GM21515 (cell line): ENCODE data around the gene ZBED4.

Source experiments
- ATAC-seq: cut with Tn5 transposase; IDR thresholded peaks from one replicate; pipeline ENCODE4 v1.9.1; 2021; ENCODE audit not compliant: unreplicated experiment

The ZBED4 gene

DNA sequence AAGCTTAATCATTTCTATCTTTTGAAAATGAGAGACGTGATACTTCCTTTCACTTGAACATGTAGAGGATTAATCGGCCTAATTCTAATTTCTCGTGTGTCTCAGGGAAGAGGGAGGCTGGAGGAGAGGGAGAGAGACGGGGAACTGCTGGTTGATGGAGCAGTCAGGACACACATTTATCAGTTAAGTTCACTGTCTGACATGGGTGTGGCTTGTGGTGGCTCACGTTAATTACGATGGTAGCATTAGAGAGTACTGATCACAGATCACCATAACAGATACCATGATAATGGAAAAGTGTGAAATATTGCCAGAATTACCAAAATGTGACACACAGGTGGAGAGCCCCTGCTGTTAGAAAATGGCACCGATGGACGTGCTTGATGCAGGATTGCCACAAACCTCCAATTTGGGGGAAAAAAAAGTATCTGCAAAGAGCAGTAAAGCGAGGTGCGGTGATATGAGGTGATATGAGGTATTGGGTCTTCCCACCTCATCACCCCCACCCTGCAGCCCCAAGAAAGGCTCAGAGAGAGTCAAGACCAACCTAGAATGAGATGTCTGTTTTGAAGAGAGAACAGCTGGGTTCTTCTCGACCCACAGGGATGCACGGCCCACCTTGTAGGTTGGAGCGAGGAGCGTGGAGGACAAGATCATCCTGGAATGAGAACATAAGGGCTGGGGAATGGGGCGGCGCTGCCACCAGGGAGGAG lies 19.7 kb downstream of the ZBED4 start:
- no peak for ATAC-seq

DNA sequence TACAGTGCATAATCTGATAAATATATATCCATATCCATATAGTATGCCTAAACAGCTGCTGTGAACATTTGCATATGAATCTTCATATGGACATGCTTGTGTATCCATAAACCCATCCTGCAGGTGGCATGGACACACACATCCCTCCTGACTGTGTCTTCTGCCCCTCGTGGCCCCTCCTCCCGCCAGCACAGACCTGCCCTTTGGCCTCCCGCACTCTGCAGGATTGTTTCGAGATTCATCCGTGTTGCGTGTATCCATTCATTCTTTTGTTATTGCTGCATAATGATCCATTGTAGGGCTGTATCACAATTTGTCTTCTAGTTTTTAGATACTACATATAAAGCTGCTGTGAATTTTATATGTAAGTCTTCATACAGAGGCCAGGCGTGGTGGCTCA lies 24.0 kb downstream of the ZBED4 start:
- ATAC-seq: no peak

DNA sequence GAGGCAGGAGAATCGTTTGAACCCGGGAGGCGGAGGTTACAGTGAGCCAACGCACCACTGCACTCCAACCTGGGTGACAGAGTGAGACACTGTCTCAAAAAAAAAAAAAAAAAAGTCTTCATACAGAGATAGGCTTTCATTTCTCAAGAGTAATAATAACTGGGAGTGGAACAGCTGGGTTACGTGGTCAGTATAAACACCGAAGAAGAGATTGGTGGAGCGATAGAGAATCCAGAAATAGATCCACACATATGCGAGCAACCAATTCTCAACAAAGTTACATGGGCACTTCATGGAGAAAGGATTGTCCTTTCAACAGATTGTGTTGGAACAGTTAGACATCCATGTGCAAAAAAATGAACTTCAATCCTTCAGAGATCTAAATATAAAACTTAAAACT lies 24.6 kb downstream of the ZBED4 start:
- ATAC-seq: no peak

DNA sequence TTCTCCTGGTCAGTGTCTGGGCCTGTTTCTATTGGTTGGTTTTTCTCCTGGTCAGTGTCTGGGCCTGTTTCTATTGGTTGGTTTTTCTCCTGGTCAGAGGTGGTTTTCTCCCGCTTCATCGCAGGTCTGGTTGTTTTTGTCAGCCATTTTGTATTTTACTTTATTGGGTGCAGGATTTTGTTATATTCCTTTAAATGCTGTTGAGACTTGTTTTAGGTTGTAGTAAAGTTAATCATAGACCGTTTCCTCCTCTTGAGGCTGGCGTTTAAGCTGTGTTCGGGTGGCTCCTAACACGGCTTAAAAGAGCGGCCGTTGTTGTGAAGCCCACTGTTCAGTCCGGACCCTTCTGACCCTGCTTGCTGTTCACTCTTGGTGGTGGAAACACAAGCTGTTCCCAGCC lies 26.2 kb downstream of the ZBED4 start:
- ATAC-seq: no peak

DNA sequence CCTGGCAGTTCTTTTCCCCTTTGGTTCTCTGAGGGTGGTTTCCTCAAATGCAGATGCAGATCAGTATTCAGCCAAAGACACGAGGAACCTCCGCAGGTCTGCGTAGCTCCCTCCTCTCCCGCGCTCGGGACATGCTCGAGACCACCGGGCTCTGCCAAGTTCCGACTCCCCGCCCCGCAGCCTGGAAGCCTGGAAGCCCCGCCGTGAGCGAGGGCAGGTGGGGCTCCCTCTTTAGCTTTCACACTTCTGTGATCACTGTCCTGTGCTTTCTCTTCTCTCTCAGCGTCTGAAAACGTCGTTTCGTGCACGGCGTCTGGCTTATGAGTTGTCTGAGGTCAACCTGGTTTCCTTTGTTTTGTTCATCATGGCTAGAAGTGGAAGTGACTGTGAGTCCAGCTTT lies 26.6 kb downstream of the ZBED4 start:
- no peak for ATAC-seq

DNA sequence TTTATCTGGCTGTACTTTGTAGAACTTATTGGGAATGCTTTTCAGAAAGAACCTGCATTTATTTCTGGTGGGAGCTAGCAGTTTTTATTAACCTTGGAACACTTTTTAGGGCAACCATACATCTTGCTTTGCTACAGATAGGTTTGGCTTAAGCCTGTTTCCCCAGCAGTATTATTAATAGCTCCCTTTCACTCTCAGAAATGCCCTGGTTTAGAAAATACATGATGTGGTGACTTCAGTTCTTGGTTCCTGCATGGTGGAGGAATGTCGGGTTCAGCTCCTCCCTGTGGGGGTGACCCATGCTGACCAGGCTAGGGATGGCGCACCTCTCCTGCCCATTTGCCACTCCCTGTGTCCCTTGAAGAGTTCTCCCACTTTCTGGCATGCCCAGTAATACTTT lies 28.2 kb downstream of the ZBED4 start:
- ATAC-seq: no peak

DNA sequence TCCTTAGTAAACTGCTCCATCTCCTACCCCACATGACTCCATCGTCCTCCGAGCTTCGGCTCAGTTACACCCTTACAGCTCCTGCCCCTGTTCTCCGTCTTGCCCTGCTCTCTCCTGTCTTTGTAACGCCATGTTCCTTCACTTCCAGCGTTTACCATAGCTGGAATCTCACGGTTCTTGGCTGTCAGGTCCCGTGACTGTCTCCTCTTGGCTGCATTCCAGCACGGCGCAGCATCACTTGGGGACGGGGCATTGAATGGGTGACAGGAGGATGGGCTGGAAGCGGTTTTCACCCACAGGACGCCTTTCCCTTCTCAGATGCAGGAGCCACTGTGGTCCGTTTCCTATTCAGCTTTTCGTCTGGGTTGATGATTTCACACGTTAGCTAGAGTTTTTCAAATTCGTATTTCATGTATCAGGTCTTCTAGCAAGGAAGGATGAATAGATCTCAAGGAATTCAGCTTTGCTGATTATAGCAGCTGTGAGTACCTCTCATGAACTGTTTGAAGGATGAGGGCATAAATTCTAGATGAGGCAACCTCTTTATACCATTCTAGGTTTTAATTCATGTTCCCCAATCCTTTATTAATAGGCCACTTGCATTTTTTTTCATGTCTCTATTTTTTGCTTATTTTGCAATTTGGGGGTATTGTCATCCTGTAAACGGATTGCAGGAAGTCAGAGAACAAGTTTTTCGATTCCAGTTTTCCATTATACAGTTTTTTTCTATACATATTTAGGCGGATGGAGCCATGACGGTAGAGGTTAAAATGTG lies 29.1 kb downstream of the ZBED4 start:
- no peak for ATAC-seq

DNA sequence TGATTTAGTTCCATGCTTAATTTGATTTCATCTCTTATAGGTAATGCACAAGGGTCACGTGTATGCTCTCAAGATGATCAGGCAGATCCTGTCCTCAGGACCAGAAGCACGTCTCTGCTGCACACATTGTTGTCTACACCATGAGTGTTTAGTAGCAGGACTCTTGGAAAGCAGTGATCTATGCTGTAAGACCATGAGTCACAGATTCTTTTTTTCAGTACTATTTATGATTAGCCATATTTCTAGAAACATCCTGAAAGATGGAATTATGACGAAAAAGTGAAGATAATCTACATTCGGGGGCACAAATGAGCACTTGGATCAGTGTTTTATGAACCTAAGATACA lies 29.6 kb downstream of the ZBED4 start:
- no peak for ATAC-seq

DNA sequence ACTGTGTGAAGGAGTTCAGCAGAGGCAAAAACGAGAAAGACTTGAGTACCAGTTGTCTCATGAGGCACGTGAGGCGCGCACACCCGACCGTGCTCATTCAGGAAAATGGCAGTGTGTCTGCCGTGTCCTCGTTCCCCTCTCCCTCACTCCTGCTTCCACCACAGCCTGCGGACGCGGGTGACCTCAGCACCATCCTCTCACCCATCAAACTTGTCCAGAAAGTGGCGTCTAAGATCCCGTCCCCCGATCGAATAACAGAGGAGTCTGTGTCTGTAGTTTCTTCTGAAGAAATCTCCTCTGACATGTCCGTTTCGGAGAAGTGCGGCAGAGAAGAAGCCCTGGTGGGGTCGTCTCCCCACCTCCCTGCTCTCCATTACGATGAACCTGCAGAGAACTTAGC lies 30.4 kb downstream of the ZBED4 start:
- no peak for ATAC-seq

DNA sequence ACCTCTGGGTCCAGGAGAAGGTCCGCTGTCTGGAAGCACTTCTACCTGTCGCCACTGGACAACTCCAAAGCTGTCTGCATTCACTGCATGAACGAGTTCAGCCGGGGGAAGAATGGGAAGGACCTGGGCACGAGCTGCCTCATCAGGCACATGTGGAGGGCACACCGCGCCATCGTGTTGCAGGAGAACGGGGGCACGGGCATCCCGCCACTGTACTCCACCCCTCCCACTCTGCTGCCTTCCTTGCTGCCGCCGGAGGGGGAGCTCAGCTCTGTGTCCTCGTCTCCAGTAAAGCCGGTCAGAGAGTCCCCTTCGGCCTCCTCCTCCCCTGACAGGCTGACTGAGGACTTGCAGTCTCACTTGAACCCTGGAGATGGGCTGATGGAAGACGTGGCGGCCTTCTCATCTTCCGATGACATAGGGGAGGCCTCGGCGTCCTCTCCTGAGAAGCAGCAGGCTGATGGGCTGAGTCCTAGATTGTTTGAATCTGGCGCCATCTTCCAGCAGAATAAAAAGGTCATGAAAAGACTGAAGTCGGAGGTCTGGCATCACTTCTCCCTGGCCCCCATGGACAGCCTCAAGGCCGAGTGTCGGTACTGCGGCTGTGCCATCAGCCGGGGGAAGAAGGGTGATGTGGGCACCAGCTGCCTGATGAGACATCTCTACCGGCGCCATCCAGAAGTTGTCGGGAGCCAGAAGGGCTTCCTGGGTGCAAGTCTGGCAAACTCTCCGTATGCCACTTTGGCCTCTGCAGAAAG lies 31.0 kb downstream of the ZBED4 start:
- ATAC-seq: no peak

DNA sequence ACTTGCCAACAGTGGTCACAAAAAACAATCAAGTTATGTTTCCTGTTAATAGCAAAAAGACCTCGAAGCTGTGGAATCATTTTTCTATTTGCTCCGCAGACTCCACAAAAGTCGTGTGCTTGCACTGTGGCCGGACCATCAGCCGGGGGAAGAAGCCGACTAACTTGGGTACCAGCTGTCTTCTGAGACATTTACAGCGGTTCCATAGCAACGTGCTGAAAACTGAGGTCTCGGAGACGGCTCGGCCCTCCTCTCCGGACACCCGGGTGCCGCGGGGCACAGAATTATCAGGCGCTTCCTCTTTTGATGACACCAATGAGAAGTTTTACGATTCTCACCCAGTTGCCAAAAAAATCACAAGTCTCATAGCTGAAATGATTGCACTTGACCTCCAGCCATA lies 31.6 kb downstream of the ZBED4 start:
- ATAC-seq: no peak

DNA sequence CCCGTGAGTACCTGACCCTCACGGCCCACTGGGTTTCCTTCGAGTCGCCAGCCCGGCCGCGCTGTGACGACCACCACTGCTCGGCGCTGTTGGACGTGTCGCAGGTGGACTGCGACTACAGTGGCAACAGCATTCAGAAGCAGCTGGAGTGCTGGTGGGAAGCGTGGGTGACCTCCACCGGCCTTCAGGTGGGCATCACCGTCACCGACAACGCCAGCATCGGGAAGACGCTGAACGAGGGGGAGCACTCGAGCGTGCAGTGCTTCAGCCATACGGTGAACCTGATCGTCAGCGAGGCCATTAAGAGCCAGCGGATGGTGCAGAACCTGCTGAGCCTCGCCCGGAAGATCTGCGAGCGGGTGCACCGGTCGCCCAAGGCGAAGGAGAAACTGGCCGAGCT lies 32.2 kb downstream of the ZBED4 start:
- no peak for ATAC-seq

DNA sequence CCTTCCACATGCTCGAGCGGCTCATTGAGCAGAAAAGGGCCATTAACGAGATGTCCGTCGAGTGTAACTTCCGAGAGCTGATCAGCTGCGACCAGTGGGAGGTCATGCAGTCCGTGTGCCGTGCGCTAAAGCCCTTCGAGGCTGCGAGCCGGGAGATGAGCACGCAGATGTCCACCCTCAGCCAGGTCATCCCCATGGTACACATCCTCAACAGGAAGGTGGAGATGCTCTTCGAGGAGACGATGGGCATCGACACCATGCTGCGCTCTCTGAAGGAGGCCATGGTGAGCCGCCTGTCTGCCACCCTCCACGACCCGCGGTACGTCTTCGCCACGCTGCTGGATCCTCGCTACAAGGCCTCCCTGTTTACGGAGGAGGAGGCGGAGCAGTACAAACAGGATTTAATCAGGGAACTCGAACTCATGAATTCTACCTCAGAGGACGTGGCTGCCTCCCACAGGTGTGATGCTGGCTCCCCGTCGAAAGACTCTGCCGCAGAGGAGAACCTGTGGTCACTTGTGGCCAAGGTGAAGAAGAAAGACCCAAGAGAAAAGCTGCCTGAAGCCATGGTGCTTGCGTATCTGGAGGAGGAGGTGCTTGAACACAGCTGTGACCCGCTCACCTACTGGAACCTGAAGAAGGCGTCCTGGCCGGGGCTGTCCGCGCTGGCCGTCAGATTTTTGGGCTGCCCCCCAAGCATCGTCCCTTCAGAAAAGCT lies 32.9 kb downstream of the ZBED4 start:
- ATAC-seq: no peak

DNA sequence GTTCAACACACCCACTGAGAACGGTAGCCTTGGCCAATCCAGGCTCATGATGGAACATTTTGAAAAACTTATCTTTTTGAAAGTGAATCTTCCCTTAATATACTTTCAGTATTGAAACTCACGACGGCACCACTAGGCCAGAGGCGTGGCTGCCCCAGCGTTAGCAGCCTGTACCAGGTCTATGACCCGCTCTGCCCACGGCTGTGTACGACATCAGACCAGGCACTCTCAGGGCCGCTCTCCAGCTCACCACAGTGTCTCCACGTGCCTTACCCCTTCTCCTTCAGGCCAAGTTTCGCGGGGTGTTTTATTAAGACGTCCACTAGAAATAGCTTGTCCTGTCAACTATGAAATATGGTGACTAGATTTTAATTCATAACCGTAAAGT lies 33.4 kb downstream of the ZBED4 start:
- ATAC-seq: no peak

DNA sequence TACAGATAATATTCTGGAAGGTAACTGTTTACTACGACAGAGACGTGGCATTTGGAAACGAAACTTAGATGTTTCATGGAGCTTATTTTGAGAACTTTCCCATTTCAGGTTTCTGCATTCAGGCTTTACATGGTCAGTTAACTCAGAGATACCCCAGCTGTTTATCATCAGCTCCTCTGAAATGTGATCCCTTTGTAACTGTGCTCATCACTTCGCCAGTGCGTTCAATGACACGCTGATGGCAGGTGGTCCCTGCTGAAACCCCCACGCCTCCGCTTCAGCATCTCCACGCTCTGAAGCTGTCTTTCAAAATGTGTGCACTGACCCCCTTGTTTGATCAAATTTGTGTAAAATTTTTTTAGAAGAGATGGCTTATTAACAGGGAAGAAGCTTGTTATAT lies 34.1 kb downstream of the ZBED4 start:
- ATAC-seq: no peak

DNA sequence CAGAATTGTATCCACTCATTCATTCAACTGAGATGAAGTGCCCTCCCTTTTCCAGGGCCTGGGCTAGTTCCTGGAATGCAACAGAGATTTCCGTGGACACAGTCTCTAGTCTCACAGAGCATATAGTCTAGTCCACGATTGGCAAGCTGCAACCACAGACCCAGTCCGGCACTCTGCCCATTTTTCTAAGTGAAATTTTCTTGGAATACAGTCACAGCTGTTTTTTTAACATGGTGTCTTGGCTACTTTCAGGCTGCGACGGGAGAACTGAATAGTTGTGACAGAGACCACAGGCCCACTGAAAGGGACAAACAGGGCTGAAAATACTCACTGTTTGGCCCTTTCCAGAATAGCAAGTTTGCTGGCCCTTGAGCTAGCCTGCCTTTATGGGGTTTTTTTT lies 35.4 kb downstream of the ZBED4 start:
- ATAC-seq: no peak

DNA sequence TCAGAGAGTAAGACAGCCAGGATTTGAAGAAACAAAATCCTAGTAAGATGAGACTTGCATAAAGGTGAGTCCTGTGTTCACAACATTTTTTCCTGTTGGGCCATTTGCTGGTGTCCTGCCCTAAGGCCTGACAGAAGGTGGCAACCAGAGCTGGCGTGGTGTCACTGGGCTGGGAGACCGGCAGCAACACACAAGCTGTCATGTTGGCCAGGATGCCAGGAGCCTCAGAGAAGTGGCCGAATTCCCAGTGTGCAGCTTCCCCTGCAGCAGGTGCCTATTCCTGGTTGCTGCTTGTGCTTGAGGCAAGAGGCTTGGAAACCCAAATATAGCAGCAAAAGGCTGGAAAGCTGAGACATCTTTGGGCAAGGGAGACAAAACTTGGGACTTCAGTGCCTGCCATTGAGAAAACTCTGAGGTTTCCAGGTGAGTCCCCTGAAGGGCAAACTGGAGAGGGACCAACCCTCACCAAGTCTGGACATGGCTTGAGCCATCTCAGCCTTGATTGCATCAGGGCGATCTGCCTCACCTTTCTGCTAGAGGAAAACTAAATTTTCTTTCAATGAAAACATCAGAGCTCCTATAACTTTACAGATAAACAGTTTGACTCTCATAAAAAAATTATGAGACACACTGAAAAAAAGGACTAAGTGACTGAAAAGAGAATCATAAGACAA lies 38.7 kb downstream of the ZBED4 start:
- no peak for ATAC-seq

DNA sequence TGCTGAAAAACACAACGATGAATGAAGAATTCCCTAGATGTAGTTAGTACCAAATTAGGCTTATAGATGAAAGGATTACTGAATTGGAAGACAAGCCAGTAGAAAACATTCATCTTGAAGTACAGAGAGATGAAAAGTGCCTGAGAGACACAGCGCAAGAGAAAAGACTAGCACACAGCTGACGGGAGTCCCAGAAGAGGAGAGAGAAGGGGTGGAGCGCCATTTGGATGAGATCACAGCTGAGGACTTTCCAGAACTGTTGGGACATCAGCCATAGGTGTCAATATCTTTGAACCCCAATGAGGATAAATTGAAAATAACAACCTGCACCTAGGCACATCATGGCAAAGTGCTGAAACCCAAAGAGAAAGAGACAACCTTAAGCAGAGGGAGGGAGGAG lies 39.4 kb downstream of the ZBED4 start:
- ATAC-seq: no peak

DNA sequence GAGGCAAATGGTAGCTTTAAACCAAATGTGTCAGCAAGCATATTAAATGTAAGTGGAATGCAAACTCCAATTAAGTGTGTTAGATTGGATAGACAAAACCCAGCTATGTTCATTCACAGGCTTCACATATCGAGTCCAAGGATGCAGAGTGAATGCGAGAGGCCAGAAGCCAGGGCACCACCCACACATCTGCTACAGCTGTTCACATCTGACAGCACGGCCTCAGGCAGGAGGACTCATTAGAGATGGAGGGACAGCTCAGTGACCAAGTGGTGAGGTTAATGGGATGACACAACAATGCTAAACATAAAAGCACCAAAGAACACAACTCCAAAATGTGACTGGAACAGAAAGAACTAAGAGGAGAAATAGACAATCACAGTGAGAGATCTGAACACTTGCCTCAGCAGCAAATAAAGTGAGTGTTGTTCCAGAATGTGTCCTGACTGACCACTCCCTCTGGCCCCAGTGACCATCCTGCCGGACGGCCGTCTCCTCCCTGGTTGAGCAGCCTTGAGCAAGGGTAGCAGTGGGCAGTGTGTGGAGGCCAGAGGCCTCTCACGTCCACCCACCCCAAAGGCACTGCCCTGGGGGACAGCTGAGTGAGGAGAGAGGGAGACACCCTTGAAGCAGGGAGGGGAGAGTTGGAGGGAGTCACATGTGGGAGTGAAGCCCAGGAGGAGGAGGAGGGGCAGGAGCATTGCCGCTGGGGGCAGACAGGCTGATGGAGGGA lies 40.8 kb downstream of the ZBED4 start:
- ATAC-seq: no peak

DNA sequence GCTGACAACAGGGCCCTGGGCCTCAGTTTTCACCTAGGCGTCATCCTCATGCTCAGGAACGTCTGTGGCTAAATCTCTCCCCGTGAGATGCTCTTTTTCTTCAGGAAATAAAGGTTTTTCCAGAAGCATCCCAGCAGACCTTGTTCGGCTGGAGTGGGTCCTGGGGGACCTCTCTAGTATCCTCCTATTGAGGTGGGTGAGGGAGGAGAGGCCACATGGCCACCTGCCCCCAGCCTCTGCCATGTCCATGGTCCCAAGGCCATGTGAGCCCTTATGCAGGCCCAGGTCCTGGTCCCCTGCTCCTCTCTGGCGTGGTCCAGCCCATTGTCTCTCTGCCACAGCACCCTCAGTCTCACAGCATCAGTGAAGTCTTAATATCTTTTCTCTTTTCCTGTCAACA lies 42.6 kb downstream of the ZBED4 start:
- no peak for ATAC-seq
